Thyroid gland (tissue), 4 donors: Measurements from ENCODE around the gene GGA2. TPM values are rescaled to one million over a fixed set of nuclear protein-coding genes. Genes with fewer than 3 reads are reported as not detected.
"Not testable (repeated sequence)": the region's sequence is repeated elsewhere in the genome, so short reads cannot be mapped to it uniquely, and the experiment has no call there.

ENCODE experiments used
- DNase-seq, 2 donors: peaks; one replicate each; pipeline ENCODE4 v3.0.0-alpha.2; 2019
- H3K27ac ChIP-seq, 3 donors: fragments of 200-600 bp; sonication (generic); 1 replicate in 2 of 3; 2 replicates in 1 of 3; pipeline ENCODE4 v1.5.1; 2016 to 2019; ENCODE audit warnings: mild to moderate bottlenecking in 1 of 3, moderate library complexity in 1 of 3
- H3K27me3 ChIP-seq: fragments of 200-600 bp; sonication (generic); one replicate; pipeline ENCODE4 v1.5.1; 2019
- H3K36me3 ChIP-seq, 2 donors: fragments of 200-600 bp; sonication (generic); one replicate each; pipeline ENCODE4 v1.5.1; 2016 to 2019
- H3K4me1 ChIP-seq, 2 donors: fragments of 200-600 bp; sonication (generic); one replicate each; pipeline ENCODE4 v1.5.1; 2017 to 2019
- H3K4me3 ChIP-seq, 3 donors: fragments of 200-600 bp; sonication (generic); replicated peaks in 1 of 3; 1 replicate in 2 of 3; 2 replicates in 1 of 3; pipeline ENCODE4 v1.5.1; 2016; ENCODE audit warnings: mild to moderate bottlenecking in 1 of 3
- H3K9me3 ChIP-seq: fragments of 200-600 bp; sonication (generic); one replicate; pipeline ENCODE4 v1.5.1; 2017
- POLR2A ChIP-seq, 2 donors: fragments of 450-650 bp; IDR thresholded peaks; one replicate each; pipeline ENCODE4 v1.6.1; 2017; ENCODE audit warnings: antibody characterized with exemption in 2 of 2, mild to moderate bottlenecking in 2 of 2, moderate library complexity in 1 of 2
- WGBS, 2 donors: methylation state at CpG; one replicate each; pipeline ENCODE4 v1.1.5; 2017; 5-methylcytosine and 5-hydroxymethylcytosine counted together
- intact Hi-C: fragments of 100-400 bp; cut with DNase I; formaldehyde crosslinking; loops from one replicate; pipeline ENCODE4 v1.15.1; 2023
- total RNA-seq, 4 donors: library from RNA; depleted of rRNA; stranded (reverse); fragments of >200 nt; gene quantifications; one replicate each; pipeline ENCODE4 v1.2.3, GENCODE V29; 2016
- TF ChIP-seq, protein P1 (sequence below), 6 experiments: fragments of 200-600 bp in 3 of 6; fragments of 450-650 bp in 3 of 6; sonication (generic) in 3 of 6; IDR thresholded peaks; one replicate each; pipeline ENCODE4 v1.5.1; 2016 to 2019; ENCODE audit warnings: antibody characterized with exemption in 6 of 6, mild to moderate bottlenecking in 2 of 6, inconsistent platforms in 1 of 6, moderate library complexity in 1 of 6

The GGA2 gene
- total RNA-seq, 4 donors from 2014 or later, result 103 to 190 (median 159) TPM

DNA sequence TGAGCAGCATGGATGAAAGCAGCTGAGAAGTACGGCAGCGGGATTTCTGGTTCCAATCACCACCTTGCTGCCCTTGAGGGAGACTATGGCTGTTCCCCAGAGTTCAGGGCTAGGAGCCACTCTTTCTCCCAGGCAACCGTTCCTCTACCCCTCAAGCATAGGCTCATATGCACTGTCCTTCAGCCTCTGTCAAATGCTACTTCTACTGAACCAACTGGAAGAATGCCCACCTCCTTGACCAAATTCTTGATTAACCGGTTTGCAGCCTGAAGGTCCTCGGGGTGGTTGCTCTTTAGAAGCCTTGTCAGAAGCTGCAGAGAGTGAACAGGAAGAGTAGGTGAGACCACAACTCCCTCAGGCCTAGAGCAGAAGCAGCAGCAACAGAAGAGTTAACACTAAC is 23.8 kb downstream of the GGA2 start:
- peak in 1 of 2 donors; percentile 37 for TF ChIP-seq POLR2A (IDR thresholded peaks at IDR 0.05)
- TF ChIP-seq, protein P1, sequence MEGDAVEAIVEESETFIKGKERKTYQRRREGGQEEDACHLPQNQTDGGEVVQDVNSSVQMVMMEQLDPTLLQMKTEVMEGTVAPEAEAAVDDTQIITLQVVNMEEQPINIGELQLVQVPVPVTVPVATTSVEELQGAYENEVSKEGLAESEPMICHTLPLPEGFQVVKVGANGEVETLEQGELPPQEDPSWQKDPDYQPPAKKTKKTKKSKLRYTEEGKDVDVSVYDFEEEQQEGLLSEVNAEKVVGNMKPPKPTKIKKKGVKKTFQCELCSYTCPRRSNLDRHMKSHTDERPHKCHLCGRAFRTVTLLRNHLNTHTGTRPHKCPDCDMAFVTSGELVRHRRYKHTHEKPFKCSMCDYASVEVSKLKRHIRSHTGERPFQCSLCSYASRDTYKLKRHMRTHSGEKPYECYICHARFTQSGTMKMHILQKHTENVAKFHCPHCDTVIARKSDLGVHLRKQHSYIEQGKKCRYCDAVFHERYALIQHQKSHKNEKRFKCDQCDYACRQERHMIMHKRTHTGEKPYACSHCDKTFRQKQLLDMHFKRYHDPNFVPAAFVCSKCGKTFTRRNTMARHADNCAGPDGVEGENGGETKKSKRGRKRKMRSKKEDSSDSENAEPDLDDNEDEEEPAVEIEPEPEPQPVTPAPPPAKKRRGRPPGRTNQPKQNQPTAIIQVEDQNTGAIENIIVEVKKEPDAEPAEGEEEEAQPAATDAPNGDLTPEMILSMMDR (IDR thresholded peaks at IDR 0.05), result no peak
- Histone ChIP-seq H3K36me3 (peaks cover 61 to 72% of the 10 kb centered on the region in 2 donors), H3K4me1 (peaks cover 25 to 37% of the 10 kb centered on the region in 2 donors), H3K27ac (peak overlapping the region; percentile 51 to 90 (median 64)), H3K4me3 (no peak overlapping the region), H3K9me3 (no peaks in the 10 kb centered on the region), H3K27me3 (no peaks in the 10 kb centered on the region)
- peak; percentile 93 to 94 for DNase-seq
- intact Hi-C loops, result no loop called here
- 33 to 46% methylated on average over 3 to 5 of the region's 5 CpGs for WGBS, 2 donors

DNA sequence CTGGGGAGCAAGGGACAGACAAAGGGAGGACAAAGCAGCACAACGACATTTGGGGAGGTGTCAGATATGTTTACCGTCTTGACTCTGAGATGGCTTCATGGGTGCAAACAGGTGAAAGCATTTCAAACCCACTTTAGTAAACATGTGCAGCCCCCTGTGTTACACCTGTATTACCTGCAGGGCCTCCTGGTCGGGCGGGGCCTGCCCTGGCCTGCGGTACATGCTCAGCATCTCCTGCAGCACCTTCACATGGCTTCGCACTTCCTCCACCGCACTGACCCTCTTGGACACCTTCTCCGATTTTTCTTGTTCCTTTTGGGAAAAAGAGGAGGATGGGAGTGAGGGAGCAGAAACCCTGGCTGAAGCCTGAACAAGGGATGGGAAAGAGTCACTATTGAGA is 24.5 kb downstream of the GGA2 start:
- Histone ChIP-seq H3K27ac (peak overlapping the region; percentile 51 to 68 (median 64)), H3K36me3 (peaks cover 67 to 79% of the 10 kb centered on the region in 2 donors), H3K4me3 (no peak overlapping the region), H3K4me1 (peaks cover 24 to 31% of the 10 kb centered on the region in 2 donors), H3K27me3 (no peaks in the 10 kb centered on the region), H3K9me3 (no peaks in the 10 kb centered on the region)
- WGBS, 2 donors, result 91 to 95% methylated on average over 8 of the region's 8 CpGs
- no peak for DNase-seq
- TF ChIP-seq POLR2A (IDR thresholded peaks at IDR 0.05), result no peak
- TF ChIP-seq, protein P1 (IDR thresholded peaks at IDR 0.05), result no peak
- intact Hi-C loops, result no loop called here

DNA sequence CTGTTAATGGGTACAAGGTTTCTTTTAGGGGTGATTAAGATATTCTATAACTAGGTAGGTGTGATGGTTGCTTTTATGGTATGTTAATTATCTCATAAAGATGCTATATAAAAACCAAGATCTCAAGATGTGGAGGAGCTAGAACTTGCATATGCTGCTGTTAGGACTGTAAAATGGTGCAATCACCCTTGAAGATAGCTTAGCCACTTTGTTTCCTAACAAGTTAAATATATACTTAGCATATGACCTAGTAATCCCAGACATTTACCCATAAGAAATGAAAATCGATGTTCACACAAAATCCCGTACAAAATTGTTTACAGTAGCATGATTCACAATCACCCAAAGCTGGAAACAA is 25.1 kb downstream of the GGA2 start:
- peak overlapping the region in 2 of 3 donors; percentile 64 to 68 for H3K27ac ChIP-seq
- H3K4me3 ChIP-seq, result no peak overlapping the region
- H3K4me1 ChIP-seq, result peaks cover 24 to 25% of the 10 kb centered on the region in 2 donors
- H3K36me3 ChIP-seq, result peaks cover 70 to 83% of the 10 kb centered on the region in 2 donors
- DNase-seq, result no peak
- intact Hi-C loops, result no loop called here
- WGBS, 2 donors, result 92 to 98% methylated on average over 2 of the region's 2 CpGs
- H3K9me3 ChIP-seq, result no peaks in the 10 kb centered on the region
- no peaks in the 10 kb centered on the region for H3K27me3 ChIP-seq
- TF ChIP-seq POLR2A (IDR thresholded peaks at IDR 0.05), result no peak
- TF ChIP-seq, protein P1 (IDR thresholded peaks at IDR 0.05), result no peak

DNA sequence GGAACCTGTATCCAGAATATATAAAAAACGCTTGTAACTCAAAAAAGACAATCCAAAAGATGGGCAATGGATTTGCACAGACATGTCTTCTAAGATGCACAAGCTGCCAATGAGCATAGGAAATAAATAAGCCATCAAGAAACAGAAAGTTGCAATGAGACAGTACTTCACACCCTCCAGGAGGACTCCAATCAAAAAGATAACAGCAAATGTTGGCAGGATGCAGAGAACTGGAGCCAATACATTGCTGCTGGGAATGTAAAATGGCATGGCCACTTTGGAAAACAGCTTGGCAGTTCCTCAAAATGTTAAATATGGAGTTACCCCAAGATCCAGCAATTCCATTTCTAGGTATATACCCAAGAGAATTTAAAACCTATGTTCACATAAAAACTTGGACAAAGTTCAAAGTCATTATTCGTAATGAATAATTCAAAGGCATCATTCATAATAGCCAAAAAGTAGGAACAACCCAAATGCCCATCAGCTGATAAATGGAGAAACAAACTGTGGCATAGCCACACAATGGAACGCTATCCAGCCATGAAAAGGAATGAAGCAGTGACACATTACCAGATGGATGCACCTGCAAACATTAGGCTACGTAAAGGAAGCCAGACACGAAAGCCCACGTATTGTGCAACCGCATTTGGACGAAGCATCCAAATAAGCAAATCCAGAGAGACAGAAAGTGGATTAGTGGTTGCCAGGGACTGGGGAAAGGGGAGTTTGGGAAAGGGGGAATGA is 25.6 kb downstream of the GGA2 start:
- Histone ChIP-seq H3K27me3 (no peaks in the 10 kb centered on the region), H3K27ac (peak overlapping the region in 1 of 3 donors; percentile 68), H3K4me3 (no peak overlapping the region), H3K4me1 (peaks cover 24% of the 10 kb centered on the region in 2 donors), H3K9me3 (no peaks in the 10 kb centered on the region), H3K36me3 (peaks cover 72 to 83% of the 10 kb centered on the region in 2 donors)
- no peak for TF ChIP-seq POLR2A (IDR thresholded peaks at IDR 0.05)
- TF ChIP-seq, protein P1 (IDR thresholded peaks at IDR 0.05), result no peak
- intact Hi-C loops, result no loop called here
- 93% methylated on average over 8 of the region's 8 CpGs for WGBS, 2 donors
- no peak for DNase-seq

DNA sequence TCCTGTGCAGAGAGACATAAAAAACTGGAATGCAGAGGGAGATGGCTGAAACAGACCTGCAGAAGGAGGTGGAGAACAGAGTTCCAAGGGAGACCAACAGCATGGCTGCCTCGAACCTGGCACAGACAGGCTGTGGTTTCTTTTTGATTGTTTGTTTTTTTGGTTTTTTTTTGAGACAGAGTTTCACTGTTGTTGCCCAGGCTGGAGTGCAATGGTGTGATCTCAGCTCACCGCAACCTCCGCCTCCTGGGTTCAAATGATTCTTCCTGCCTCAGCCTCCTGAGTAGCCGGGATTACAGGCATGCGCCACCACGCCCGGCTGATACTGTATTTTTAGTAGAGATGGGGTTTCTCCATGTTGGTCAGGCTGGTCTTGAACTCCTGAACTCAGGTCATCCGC is 26.8 kb downstream of the GGA2 start:
- H3K4me3 ChIP-seq, DNase-seq, H3K9me3 ChIP-seq, H3K27me3 ChIP-seq, intact Hi-C loops: not testable (repeated sequence)
- H3K36me3 ChIP-seq, result peaks cover 79 to 83% of the 10 kb centered on the region in 2 donors
- 91 to 95% methylated on average over 8 of the region's 8 CpGs for WGBS, 2 donors
- peaks cover 24% of the 10 kb centered on the region in 2 donors for H3K4me1 ChIP-seq
- peak overlapping the region in 1 of 3 donors; percentile 20 for H3K27ac ChIP-seq
